G401.6 (cell line): ENCODE data around the gene MAP2K7.
"Not testable (repeated sequence)": the region's sequence is repeated elsewhere in the genome, so short reads cannot be mapped to it uniquely, and the experiment has no call there.

Experiments
- FAIRE-seq: peaks from 2 replicates; lab custom pipeline; 2012; peaks lifted over from hg19 to GRCh38; lab: Jason Lieb, UNC

Gene MAP2K7

GRCh38 chr19:7908742-7909461 lies 5.2 kb downstream of the MAP2K7 start:
- no peak for FAIRE-seq

- no peak for FAIRE-seq
These were observed 5.9 kb downstream of the MAP2K7 start for GRCh38 chr19:7909471-7910067.

GRCh38 chr19:7910321-7911161 lies 6.9 kb downstream of the MAP2K7 start:
- no peak for FAIRE-seq

- FAIRE-seq = no peak
These were observed 7.9 kb downstream of the MAP2K7 start for GRCh38 chr19:7911508-7912143.

GRCh38 chr19:7912144-7912696 lies 8.5 kb downstream of the MAP2K7 start:
- FAIRE-seq = no peak

- FAIRE-seq = no peak
These were observed 9.3 kb downstream of the MAP2K7 start for GRCh38 chr19:7912697-7913564.

GRCh38 chr19:7913652-7914051 lies 10.0 kb downstream of the MAP2K7 start:
- FAIRE-seq = no peak

GRCh38 chr19:7914099-7914498 lies 10.4 kb downstream of the MAP2K7 start:
- no peak for FAIRE-seq

GRCh38 chr19:7914598-7915045 lies 10.9 kb downstream of the MAP2K7 start, which contains the start of gene TGFBR3L:
TGFBR3L (plus strand) TSS chr19:7914830.
- FAIRE-seq = no peak

- no peak for FAIRE-seq
These were observed 11.8 kb downstream of the MAP2K7 start for GRCh38 chr19:7915250-7916102.

GRCh38 chr19:7916103-7916954 lies 12.7 kb downstream of the MAP2K7 start:
- FAIRE-seq = no peak

GRCh38 chr19:7916955-7917266 lies 13.2 kb downstream of the MAP2K7 start:
- no peak for FAIRE-seq

GRCh38 chr19:7917267-7918061 lies 13.8 kb downstream of the MAP2K7 start:
- no peak for FAIRE-seq

GRCh38 chr19:7918062-7918614 lies 14.5 kb downstream of the MAP2K7 start:
- not testable (repeated sequence) for FAIRE-seq

- FAIRE-seq = no peak
These were observed 15.1 kb downstream of the MAP2K7 start for GRCh38 chr19:7918615-7919421.

GRCh38 chr19:7919610-7920518 lies 16.2 kb downstream of the MAP2K7 start, which contains the start of gene SNAPC2:
SNAPC2 (plus strand) TSS chr19:7920338; CDS start chr19:7920367, 29 bp downstream.
- peak; percentile 75 for FAIRE-seq
